RKO (cell line): Measurements from ENCODE around the gene NDUFS3.
A peak's percentile ranks its signal among the peaks of the same experiment; 100 is the strongest.

Experiments
- DNase-seq: peaks from one replicate; pipeline ENCODE4 v3.0.0-alpha.2; 2016; ENCODE audit warnings: low spot score

Gene NDUFS3

GRCh38 chr11:47591764-47592163 lies 12.9 kb downstream of the NDUFS3 start:
- DNase-seq = no peak

- DNase-seq = no peak
These were observed 13.4 kb downstream of the NDUFS3 start for GRCh38 chr11:47592251-47592650.

- DNase-seq = no peak
These were observed 14.1 kb downstream of the NDUFS3 start for GRCh38 chr11:47592970-47593369.

GRCh38 chr11:47593492-47593933 lies 14.6 kb downstream of the NDUFS3 start:
- no peak for DNase-seq

- DNase-seq = no peak
These were observed 15.3 kb downstream of the NDUFS3 start, which contains the start of gene C1QTNF4 for GRCh38 chr11:47593934-47594855. Gene C1QTNF4, minus strand, starts transcription at chr11:47594411. Its CDS starts 3,601 bp downstream, at chr11:47590810.

- no peak for DNase-seq
These were observed 16.2 kb downstream of the NDUFS3 start for GRCh38 chr11:47595029-47595428.

- DNase-seq = no peak
These were observed 17.1 kb downstream of the NDUFS3 start for GRCh38 chr11:47595967-47596366.

- no peak for DNase-seq
These were observed 21.0 kb downstream of the NDUFS3 start for GRCh38 chr11:47599902-47600301.

- DNase-seq = no peak
These were observed 24.4 kb downstream of the NDUFS3 start for GRCh38 chr11:47603295-47603694.

- no peak for DNase-seq
These were observed 27.0 kb downstream of the NDUFS3 start for GRCh38 chr11:47605921-47606320.

GRCh38 chr11:47606731-47607130 lies 27.9 kb downstream of the NDUFS3 start:
- DNase-seq = no peak

GRCh38 chr11:47607380-47607779 lies 28.5 kb downstream of the NDUFS3 start:
- no peak for DNase-seq

- DNase-seq = no peak
These were observed 30.8 kb downstream of the NDUFS3 start for GRCh38 chr11:47609675-47610074.

GRCh38 chr11:47611348-47611794 lies 32.5 kb downstream of the NDUFS3 start:
- DNase-seq = no peak

- DNase-seq = no peak
These were observed 36.4 kb downstream of the NDUFS3 start for GRCh38 chr11:47615249-47615648.

GRCh38 chr11:47616726-47617416 lies 38.0 kb downstream of the NDUFS3 start:
- peak; percentile 55 for DNase-seq

GRCh38 chr11:47617417-47617809 lies 38.5 kb downstream of the NDUFS3 start:
- no peak for DNase-seq

GRCh38 chr11:47620836-47621378 lies 42.0 kb downstream of the NDUFS3 start:
- no peak for DNase-seq

GRCh38 chr11:47626234-47626633 lies 47.4 kb downstream of the NDUFS3 start:
- no peak for DNase-seq

GRCh38 chr11:47628026-47628425 lies 49.2 kb downstream of the NDUFS3 start:
- no peak for DNase-seq

GRCh38 chr11:47631473-47631872 lies 52.6 kb downstream of the NDUFS3 start:
- DNase-seq = no peak
